DOHH2 (cell line): ENCODE data around the gene EMSY.

ENCODE experiments used
- H3F3A ChIP-seq: fragments of 200-600 bp; sonication (generic), shearing (Covaris generic); 2 replicates; pipeline ENCODE4 v1.6.0; 2016; ENCODE audit warnings: antibody characterized with exemption, mild to moderate bottlenecking; ENCODE audit not compliant: control insufficient read depth, insufficient read depth
- H3K27ac ChIP-seq: fragments of 200-600 bp; sonication (generic); 2 replicates; pipeline ENCODE4 v1.5.1; 2014; ENCODE audit warnings: low read depth, mild to moderate bottlenecking, low read length, moderate library complexity
- H3K27me3 ChIP-seq: fragments of 200-600 bp; sonication (generic); 2 replicates; pipeline ENCODE4 v1.6.1; 2014; ENCODE audit warnings: mild to moderate bottlenecking, low read length, mixed read lengths; ENCODE audit not compliant: control insufficient read depth
- H3K36me3 ChIP-seq: fragments of 200-600 bp; sonication (generic); 2 replicates; pipeline ENCODE4 v1.6.1; 2014; ENCODE audit warnings: mild to moderate bottlenecking, low read length, moderate library complexity, mixed read lengths; ENCODE audit not compliant: control insufficient read depth
- H3K4me1 ChIP-seq: fragments of 200-600 bp; sonication (generic); 2 replicates; pipeline ENCODE4 v1.6.1; 2014; ENCODE audit warnings: mild to moderate bottlenecking, low read length, mixed read lengths; ENCODE audit not compliant: control insufficient read depth
- H3K4me2 ChIP-seq: fragments of 200-600 bp; sonication (generic); 2 replicates; pipeline ENCODE4 v1.6.0; 2014; ENCODE audit warnings: mild to moderate bottlenecking, low read length, moderate library complexity
- H3K4me3 ChIP-seq: fragments of 200-600 bp; sonication (generic); 2 replicates; pipeline ENCODE4 v1.5.1; 2014; ENCODE audit warnings: mild to moderate bottlenecking, low read length, mixed read lengths
- H3K79me2 ChIP-seq: fragments of 200-600 bp; sonication (generic); 2 replicates; pipeline ENCODE4 v1.6.1; 2014; ENCODE audit warnings: mild to moderate bottlenecking, low read length, mixed read lengths; ENCODE audit not compliant: control insufficient read depth
- H3K9me2 ChIP-seq: fragments of 200-600 bp; sonication (generic); replicated peaks from 2 replicates; pipeline ENCODE4 v1.6.1; 2014; ENCODE audit warnings: mild to moderate bottlenecking, low read length, mixed read lengths; ENCODE audit not compliant: control insufficient read depth
- H3K9me3 ChIP-seq: fragments of 200-600 bp; sonication (generic); 2 replicates; pipeline ENCODE4 v1.6.1; 2014; ENCODE audit warnings: antibody characterized with exemption, low read length, mixed read lengths; ENCODE audit not compliant: control insufficient read depth, insufficient read depth
- H4K20me1 ChIP-seq: fragments of 200-600 bp; sonication (generic); 2 replicates; pipeline ENCODE4 v1.6.0; 2014; ENCODE audit warnings: low read depth, mild to moderate bottlenecking, antibody characterized with exemption, low read length, moderate library complexity; ENCODE audit not compliant: control insufficient read depth, insufficient read depth
- CTCF ChIP-seq: fragments of 200-600 bp; sonication (generic); IDR thresholded peaks from one replicate; pipeline ENCODE4 v1.5.1; 2014; ENCODE audit warnings: antibody characterized with exemption, mild to moderate bottlenecking, low read depth, low read length; ENCODE audit not compliant: poor library complexity, severe bottlenecking
- EZH2phosphoT487 ChIP-seq: fragments of 200-600 bp; sonication (generic); IDR thresholded peaks from 2 replicates; pipeline ENCODE4 v1.6.1; 2017; ENCODE audit warnings: borderline replicate concordance, mild to moderate bottlenecking, antibody characterized with exemption, low read length, moderate library complexity, mixed read lengths

EMSY gene

GRCh38 chr11:76557466-76557865 lies 112.6 kb downstream of the EMSY start:
- Histone ChIP-seq H3K27me3 (peaks cover 13% of the 10 kb centered on the region), H3K4me3 (no peak overlapping the region), H3K9me2 (no peaks in the 10 kb centered on the region), H3F3A (no peaks in the 10 kb centered on the region), H3K4me1 (no peaks in the 10 kb centered on the region), H4K20me1 (no peaks in the 10 kb centered on the region), H3K27ac (no peak overlapping the region), H3K4me2 (no peak overlapping the region), H3K36me3 (no peaks in the 10 kb centered on the region), H3K79me2 (no peaks in the 10 kb centered on the region), H3K9me3 (no peaks in the 10 kb centered on the region)
- TF ChIP-seq EZH2phosphoT487 (no peak), CTCF (no peak)

GRCh38 chr11:76558473-76558872 lies 113.7 kb downstream of the EMSY start:
- H3K4me1 ChIP-seq = no peaks in the 10 kb centered on the region
- H3K9me3 ChIP-seq = no peaks in the 10 kb centered on the region
- H4K20me1 ChIP-seq = no peaks in the 10 kb centered on the region
- peaks cover 13% of the 10 kb centered on the region for H3K27me3 ChIP-seq
- no peaks in the 10 kb centered on the region for H3F3A ChIP-seq
- no peaks in the 10 kb centered on the region for H3K36me3 ChIP-seq
- no peak overlapping the region for H3K27ac ChIP-seq
- no peaks in the 10 kb centered on the region for H3K9me2 ChIP-seq
- H3K4me3 ChIP-seq = no peak overlapping the region
- H3K79me2 ChIP-seq = no peaks in the 10 kb centered on the region
- TF ChIP-seq CTCF (no peak), EZH2phosphoT487 (no peak)
- H3K4me2 ChIP-seq = no peak overlapping the region

GRCh38 chr11:76558891-76559290 lies 114.1 kb downstream of the EMSY start:
- Histone ChIP-seq H3K4me2 (no peak overlapping the region), H3K79me2 (no peaks in the 10 kb centered on the region), H3K27ac (no peak overlapping the region), H3K4me1 (no peaks in the 10 kb centered on the region), H3K4me3 (no peak overlapping the region), H3K9me3 (no peaks in the 10 kb centered on the region), H3K36me3 (no peaks in the 10 kb centered on the region), H3K9me2 (no peaks in the 10 kb centered on the region), H3F3A (no peaks in the 10 kb centered on the region), H3K27me3 (peaks cover 13% of the 10 kb centered on the region), H4K20me1 (no peaks in the 10 kb centered on the region)
- no peak for TF ChIP-seq EZH2phosphoT487
- no peak for TF ChIP-seq CTCF

- Histone ChIP-seq H3K27ac (no peak overlapping the region), H3K27me3 (peaks cover 13% of the 10 kb centered on the region), H3K36me3 (no peaks in the 10 kb centered on the region), H3K4me1 (no peaks in the 10 kb centered on the region), H3F3A (no peaks in the 10 kb centered on the region), H3K4me2 (no peak overlapping the region), H3K4me3 (no peak overlapping the region), H4K20me1 (no peaks in the 10 kb centered on the region), H3K9me2 (no peaks in the 10 kb centered on the region), H3K9me3 (no peaks in the 10 kb centered on the region), H3K79me2 (no peaks in the 10 kb centered on the region)
- TF ChIP-seq EZH2phosphoT487 = no peak
- TF ChIP-seq CTCF = no peak
Measured at GRCh38 chr11:76559346-76559745, 114.5 kb downstream of the EMSY start.
